K562 treated with DMSO at 1 percent for 4 hours (cell line): ENCODE measurements around the gene DAZAP1. TPM values are rescaled to one million over a fixed set of nuclear protein-coding genes. Genes with fewer than 3 reads are reported as not detected.

Source experiments
- total RNA-seq: library from RNA; unstranded; fragments of 300-600 nt; gene quantifications from 2 replicates; pipeline ENCODE4 v1.2.3, GENCODE V29; 2022; ENCODE audit not compliant: insufficient read depth

DAZAP1 gene
- total RNA-seq = 151 and 156 TPM in 2 replicates

DNA sequence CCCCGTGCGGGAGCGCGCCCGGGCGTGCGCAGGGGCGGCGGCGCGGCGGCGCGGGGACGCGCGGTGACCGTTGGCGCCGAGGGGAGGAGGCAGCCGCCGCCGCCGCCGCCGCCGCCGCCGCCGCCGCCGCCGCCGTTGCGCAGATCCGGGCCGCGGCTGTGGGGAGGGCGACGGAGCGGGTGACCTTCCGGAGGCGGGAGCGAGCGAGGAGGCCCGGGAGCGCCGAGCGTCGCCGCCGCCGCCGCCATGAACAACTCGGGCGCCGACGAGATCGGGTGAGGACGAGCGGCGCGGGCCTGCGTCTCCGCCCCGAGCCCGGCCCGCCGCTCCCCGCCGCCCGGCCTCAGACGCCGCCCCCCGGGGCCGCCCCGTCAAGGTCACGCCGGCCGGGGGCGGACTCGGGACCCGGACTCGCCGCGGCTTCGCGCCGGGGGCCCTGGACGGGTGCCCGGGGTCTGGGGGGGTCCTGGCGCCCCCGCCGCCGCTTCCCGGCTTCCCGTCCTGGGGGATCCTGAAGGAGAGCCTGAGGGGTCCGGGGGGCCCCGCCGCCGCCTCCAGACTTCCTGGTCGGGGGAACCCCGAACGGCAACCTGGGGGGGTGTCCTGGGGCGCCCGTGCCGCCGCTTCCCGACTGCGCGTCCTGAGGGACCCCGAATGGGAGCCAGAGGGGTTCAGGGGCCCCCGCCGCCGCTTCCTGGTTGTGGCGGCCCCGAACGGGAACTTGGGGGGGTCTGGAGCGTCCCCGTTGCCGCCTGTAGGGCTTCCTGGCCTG is at the start of gene DAZAP1:
DAZAP1 (plus strand) TSS at position 59 of the 772 bp plus-strand sequence; CDS start at position 247, 188 bp downstream.

DNA sequence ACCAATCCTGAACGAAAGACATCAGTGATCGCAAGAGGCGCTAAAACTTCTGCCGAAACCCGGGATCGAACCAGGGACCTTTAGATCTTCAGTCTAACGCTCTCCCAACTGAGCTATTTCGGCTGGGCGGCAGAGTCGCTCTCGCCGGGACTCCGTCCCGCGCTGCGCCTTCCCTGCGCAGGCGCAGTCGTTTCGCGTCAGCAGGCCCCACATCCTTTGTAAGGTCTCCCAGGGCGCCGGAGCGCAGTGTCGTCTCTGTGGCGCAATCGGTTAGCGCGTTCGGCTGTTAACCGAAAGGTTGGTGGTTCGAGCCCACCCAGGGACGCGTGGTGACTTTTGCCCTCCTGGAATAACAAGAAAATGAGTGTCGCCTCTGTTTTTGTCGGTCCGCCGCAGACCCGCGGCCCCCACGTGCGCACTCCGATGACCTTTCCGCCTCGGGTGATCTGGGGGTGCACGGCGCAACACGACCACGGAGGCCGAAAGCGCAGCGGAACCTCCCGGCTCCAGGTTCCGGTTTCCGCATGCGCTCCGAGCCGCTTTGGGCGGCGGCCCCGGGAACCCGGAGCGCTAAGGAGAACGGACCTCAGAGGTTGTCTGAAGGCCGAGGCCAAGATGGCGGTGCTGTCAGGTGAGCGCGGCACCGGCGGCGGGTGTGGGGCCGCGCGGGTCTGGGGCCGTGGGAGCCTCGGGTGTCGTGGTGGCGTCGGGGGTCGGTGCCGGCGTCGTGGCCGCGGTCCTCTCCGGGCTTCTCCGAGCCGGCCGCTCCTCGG is 23.9 kb upstream of the DAZAP1 start, which contains the start of gene NDUFS7:
NDUFS7 (plus strand) TSS at position 596 of the 773 bp plus-strand sequence; CDS start at position 616, 20 bp downstream.

DNA sequence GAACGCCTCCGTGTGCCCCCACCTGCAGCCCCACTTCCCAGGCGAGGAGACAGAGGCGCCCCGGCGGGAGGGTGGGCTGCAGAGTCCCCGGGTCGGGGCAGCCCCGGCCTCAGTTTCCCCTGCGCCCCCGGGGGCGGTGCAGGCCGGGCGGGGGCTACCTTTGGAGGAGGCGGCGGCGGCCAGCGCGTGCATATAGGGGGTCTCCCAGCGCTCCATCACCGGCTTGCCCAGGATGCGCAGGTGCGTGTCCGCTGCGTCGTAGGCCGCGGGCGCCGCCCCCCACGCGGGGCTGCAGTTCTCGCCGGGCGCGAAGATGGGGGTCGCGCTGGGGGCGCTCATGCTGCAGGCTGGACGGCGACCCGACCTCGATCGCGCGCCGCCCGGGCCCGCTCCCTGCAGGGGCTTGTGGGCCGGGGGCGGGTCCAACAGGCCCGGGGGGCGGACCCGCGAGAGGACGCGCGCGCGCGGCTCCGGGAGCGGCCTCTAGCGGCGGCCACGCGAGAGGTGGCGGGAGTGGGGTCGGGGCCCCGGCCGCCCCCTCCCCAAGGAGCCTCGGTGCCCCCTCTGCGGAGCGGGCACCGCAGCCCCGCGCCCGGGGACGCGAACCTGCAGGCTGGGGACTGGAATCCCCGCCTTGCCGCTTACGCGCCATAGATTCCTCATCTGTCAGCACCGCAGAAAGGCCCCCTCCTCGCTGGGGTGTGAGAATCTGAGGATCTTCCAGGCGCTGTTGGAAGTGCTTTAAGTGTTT is 6.1 kb upstream of the DAZAP1 start, which contains the start of gene GAMT:
GAMT (minus strand) TSS at position 405 of the 751 bp plus-strand sequence; CDS start at position 339, 66 bp downstream.

DNA sequence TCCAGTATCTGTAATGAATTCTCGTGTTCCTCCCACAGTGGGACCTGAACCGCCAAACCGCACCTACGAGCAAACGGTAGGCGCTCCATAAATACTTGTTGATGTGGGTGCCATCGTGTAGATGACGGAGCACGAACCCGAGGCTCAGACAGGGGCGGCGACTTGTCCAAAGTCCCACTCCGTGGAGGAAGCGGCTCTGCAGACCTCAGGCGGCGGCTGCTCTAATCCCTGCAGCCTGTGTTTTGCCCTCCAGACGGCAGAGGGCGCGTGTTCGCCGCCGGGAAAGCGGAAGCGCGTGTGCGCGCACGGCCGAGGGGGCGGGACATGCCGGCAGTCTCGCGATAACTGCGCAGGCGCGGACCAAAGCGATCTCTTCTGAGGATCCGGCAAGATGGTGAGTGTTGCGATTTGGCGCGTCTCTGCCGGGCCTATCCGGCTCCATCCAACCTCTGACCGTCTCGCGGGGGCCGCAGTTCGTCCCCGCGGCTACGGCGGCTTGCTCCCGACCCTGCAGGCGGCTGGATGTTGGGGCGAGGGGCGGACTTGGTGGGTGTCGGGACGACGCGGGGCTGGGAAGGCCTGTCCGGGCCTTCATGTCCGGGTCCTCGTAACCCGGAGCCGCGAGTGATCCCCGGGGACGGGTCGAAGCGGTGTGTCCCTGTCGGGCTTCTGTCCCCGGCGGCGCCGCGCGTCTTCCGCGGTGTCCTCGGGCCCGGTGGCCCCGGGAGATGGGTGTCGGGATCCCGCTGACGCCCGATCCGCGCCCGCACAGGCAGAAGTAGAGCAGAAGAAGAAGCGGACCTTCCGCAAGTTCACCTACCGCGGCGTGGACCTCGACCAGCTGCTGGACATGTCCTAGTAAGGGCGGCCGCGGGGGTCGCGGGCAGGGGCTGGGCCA is 30.9 kb downstream of the DAZAP1 start, which contains the start of gene RPS15:
RPS15 (plus strand) TSS at position 362 of the 898 bp plus-strand sequence; CDS start at position 392, 30 bp downstream.

DNA sequence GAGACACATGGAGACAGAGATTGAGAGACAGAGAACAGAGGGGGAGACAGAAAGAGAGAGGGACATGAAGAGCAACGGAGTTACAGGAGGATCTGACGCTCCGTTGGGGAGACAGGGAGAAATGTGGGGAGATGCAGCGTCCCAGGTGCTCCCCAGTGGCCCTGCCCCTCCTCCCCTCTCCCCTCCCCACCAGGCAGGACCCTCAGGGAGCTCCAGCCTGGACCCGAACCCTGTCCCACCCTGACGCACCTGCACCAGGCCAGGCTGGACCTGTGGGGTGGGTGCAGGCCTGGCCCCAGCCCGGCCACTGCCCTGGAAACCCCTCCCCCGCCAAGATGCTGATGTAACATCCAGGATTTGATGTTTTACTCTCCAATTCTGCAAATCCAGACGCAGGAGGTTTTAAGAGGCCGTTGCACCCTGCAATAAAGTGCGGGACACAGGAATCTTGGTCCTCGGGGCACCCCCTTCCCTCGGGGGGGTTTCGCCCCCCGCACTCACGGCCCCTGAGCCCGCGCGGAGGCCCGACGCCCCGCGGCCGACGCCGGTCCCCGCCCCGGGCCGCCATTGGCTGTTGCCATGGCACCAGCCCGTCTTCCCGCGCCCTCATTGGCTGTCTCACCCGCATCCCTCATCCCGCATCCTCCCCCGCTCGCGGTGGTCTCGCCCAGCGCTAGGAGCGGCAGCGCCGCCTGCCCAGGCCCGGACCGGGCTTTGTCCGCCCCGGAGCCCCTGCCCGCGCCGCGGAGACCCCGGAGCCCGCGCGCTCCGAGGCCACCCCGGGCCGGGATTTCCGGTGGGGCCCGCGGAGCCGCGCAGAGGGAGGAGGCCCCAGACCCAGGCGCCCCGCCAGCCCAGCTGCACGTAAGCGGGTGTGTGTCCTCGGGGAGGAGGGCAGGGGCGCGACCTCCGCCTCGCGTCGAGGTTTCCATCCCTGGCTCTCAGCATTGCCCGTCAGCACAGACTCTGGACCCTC is 42.4 kb downstream of the DAZAP1 start, which contains the start of gene APC2:
APC2 (plus strand) TSS at position 655 of the 976 bp plus-strand sequence. CDS start 2,881 bp downstream, outside the sequence.

DNA sequence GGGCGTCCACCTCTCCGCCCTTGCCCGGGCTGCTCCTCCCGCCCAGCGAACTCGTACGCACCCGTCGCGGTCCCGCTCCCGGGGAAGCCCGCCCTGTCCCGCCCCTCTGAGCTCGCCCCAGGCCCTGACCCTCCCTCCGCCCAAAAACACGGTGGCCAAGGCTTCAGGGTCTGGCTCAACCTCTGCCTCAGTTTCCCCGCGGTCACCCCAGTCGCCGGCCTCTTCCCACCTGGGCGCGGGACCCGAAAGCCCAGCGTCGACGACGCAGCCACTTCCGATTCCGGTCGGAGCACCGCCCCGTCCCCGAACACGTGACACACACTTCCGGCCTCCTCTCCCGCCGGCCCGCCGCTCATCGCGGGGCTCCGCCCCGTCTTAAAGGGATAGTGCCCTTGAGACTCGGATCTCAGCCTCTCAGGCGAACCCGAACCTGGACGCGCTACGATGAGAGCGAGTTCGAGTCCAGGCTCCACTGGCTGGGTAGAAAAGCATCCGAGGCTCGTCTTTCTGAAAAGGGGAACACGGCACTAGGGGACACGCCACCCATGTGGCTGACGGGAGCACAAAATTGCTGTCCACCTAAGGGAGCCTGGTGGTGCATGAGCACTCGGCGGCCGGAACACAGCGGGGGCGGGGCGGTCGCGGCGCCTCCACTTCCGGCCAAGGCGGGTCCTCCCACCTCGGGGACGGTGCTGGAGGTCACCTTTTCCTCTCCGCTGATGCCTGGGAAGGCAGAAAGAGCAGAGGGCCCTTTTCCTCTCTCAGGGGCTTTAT is 71.7 kb downstream of the DAZAP1 start, which contains the start of gene C19orf25:
C19orf25 (minus strand) TSS at position 282 of the 774 bp plus-strand sequence. CDS start 312 bp downstream, outside the sequence.

Other genes starting within 250 kb of the DAZAP1 start
- 36.2 and 36.3 TPM in 2 replicates for gene SBNO2, start 233.3 kb upstream of the DAZAP1 start, total RNA-seq
- gene STK11, start 201.8 kb upstream of the DAZAP1 start, total RNA-seq = 105 and 123 TPM in 2 replicates
- 4.8 and 7.1 TPM in 2 replicates for gene CBARP, start 169.6 kb upstream of the DAZAP1 start, total RNA-seq
- 424 and 456 TPM in 2 replicates for gene ATP5F1D, start 165.8 kb upstream of the DAZAP1 start, total RNA-seq
- 48.5 and 50.6 TPM in 2 replicates for gene MIDN, start 159.0 kb upstream of the DAZAP1 start, total RNA-seq
- gene CIRBP, start 138.3 kb upstream of the DAZAP1 start, total RNA-seq = 140 and 141 TPM in 2 replicates
- 81.3 and 99.5 TPM in 2 replicates for gene FAM174C, start 132.1 kb upstream of the DAZAP1 start, total RNA-seq
- 1.2 TPM in 1 of 2 replicates, not detected in the other for gene EFNA2, start 121.7 kb upstream of the DAZAP1 start, total RNA-seq
- 317 and 328 TPM in 2 replicates for gene NDUFS7, start 23.7 kb upstream of the DAZAP1 start, total RNA-seq
- 44.1 and 45.1 TPM in 2 replicates for gene GAMT, start 6.0 kb upstream of the DAZAP1 start, total RNA-seq
- gene RPS15, start 30.8 kb downstream of the DAZAP1 start, total RNA-seq = 5,479 and 5,587 TPM in 2 replicates
- 0.83 and 1.6 TPM in 2 replicates for gene APC2, start 42.5 kb downstream of the DAZAP1 start, total RNA-seq
- gene C19orf25, start 71.6 kb downstream of the DAZAP1 start, total RNA-seq = 37.9 and 47.6 TPM in 2 replicates
- gene PCSK4, start 82.8 kb downstream of the DAZAP1 start, total RNA-seq = 1.6 and 3.1 TPM in 2 replicates
- 47.8 and 52.4 TPM in 2 replicates for gene REEP6, start 83.6 kb downstream of the DAZAP1 start, total RNA-seq
- 6.2 and 15.4 TPM in 2 replicates for gene ADAMTSL5, start 105.4 kb downstream of the DAZAP1 start, total RNA-seq
- gene PLK5, start 116.5 kb downstream of the DAZAP1 start, total RNA-seq = not detected in 2 replicates
- 35.2 and 40.6 TPM in 2 replicates for gene MEX3D, start 160.7 kb downstream of the DAZAP1 start, total RNA-seq
- 102 and 118 TPM in 2 replicates for gene MBD3, start 185.3 kb downstream of the DAZAP1 start, total RNA-seq
- gene UQCR11, start 197.9 kb downstream of the DAZAP1 start, total RNA-seq = 79.6 and 82.3 TPM in 2 replicates
- 91.0 and 114 TPM in 2 replicates for gene TCF3, start 245.0 kb downstream of the DAZAP1 start, total RNA-seq